Measurements from ENCODE around the gene ST3GAL3.
A peak's percentile ranks its signal among the peaks of the same experiment; 100 is the strongest.

The ST3GAL3 gene

DNA sequence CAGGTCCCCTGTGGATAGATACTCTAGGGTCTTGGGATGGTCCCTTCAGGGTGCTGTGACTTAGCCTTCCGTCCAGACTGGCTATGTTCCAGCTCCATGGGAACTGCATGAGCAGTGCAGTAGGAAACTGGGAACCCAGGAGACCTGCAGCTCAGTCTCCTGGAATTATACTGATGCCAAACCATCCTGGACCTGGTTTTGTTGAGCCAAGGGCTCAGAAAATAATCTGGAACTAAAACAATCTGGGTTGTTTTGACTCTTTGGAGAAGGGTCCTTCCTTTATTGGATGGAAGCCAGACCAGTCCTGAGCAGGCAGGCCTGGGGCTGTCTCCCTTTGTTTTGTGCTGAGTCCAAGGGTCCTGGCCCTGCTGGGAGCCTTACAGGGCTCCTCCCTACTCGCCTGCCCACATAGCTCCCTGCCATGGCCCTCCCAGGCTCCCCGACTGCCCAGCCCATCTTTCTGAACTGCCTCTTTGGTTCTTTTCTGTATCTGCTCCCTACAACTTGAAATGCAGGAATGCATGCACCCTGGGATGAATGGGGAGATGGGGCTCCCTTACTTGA is 240.6 kb downstream of the ST3GAL3 start:
- no peak for DNase-seq

DNA sequence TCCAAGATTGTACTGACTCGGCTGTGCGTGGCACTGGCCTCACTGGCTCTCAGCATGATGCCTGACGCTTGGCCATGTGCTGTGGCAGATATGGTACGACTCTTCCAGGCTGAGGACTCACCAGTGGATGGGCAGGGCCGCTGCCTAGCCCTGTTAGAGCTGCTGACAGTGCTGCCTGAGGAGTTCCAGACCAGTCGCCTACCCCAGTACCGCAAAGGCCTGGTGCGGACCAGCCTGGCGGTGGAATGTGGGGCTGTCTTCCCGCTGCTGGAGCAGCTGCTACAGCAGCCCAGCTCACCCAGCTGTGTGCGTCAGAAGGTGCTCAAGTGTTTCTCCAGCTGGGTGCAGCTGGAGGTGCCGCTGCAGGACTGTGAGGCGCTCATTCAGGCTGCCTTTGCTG is 242.3 kb downstream of the ST3GAL3 start:
- no peak for DNase-seq

GRCh38 chr1:43951021-43951985 is 244.0 kb downstream of the ST3GAL3 start:
- no peak for DNase-seq

GRCh38 chr1:43952731-43953346 is 245.5 kb downstream of the ST3GAL3 start:
- no peak for DNase-seq

DNA sequence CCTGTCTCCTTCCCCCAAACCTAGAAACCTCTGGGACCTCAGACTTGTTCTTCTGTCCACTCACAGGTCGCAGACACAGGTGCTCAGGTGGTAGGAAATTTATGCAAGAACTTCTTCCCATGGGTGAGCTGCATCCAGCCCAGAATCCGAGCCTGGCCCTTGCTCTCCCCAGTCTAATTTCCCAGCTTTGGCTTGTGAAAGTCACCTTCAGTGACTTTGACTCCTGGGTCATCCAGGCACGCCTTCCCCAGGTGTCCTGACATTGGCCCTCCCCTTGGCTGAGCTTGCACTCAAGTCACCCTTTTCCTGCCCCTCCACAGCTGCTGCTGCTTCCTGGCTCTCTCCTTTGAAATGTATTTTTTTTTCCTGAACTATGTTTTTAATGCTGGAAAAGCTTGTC is 246.0 kb downstream of the ST3GAL3 start:
- DNase-seq = no peak

- no peak for DNase-seq
Measured at GRCh38 chr1:43954036-43954435, 246.7 kb downstream of the ST3GAL3 start.

DNA sequence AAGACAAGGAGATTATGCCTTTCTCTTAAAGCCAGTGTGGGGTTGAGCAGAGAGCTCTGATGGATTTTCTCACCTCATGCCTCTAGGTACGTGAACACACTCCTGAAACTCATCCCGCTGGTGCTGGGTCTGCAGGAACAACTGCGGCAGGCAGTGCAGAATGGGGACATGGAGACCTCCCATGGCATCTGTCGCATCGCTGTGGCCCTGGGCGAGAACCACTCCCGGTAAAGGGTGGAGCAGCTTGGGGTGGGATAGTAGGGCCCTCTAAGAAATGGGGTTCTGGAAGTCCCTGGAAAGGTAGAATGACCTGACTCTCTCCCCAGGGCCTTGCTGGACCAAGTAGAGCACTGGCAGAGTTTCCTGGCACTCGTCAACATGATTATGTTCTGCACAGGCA is 248.9 kb downstream of the ST3GAL3 start:
- no peak for DNase-seq

DNA sequence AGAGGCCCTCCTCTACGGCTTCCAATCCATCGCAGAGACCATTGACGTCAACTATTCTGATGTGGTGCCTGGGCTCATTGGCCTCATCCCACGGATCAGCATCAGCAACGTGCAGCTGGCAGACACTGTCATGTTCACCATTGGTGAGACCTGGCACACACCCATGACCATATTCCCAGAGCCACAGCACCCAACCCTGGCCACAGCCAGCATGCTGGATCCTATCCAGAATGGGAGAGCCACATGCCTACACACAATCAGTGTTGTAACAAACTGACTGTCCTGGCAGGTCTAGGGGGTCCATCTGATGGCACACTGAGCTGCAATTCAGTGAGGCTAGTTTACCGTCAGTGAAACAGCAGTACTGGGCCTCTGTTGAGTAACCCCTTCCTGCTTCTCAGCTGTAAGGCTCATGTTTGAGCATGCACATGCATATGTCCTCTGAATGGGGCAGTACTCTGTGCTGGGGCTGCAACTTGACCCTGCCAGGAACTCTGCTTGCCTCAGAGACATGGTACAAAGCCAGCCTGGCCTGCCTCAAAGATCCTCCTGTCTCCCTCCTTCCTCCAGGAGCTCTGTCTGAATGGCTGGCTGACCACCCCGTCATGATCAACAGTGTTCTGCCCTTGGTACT is 250.2 kb downstream of the ST3GAL3 start:
- DNase-seq = no peak

GRCh38 chr1:43958351-43959255 is 251.3 kb downstream of the ST3GAL3 start:
- DNase-seq = no peak

DNA sequence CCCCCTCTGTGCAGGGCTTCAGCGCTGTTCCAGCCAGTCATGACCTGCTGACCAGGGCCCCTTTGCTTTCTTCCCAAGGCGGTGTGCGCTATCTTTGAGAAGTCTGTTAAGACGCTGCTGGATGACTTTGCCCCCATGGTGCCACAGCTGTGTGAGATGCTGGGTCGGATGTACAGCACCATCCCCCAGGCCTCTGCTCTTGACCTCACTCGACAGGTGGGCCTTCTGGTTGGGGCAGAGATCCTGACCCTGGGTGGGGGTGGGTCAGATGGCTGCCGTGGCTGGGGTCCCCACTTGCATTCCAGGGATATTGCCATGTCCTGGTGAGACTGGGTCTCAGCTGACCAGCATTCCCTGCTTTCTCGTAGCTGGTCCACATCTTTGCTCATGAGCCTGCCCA is 253.5 kb downstream of the ST3GAL3 start:
- no peak for DNase-seq

DNA sequence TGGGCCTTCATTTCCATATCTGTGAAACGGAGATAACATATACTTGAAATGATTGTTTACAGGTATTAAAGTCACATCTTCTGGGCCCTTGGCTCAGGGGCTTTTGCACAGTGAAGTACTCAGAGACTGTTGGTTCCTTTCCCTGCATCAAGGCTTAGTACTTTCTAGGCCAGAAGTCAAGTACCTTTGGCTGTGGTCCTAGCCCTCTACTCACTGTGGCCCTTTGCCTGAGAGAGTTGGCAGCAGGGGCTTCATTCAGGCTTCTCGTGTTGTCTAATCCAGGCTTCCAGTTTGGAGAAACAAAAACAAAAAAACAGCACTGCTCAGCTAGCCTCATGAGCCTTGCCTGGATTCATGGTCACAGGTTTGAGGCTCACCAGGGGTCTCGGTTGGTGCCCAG is 254.4 kb downstream of the ST3GAL3 start:
- no peak for DNase-seq

- no peak for DNase-seq
Measured at GRCh38 chr1:43962324-43962723, 255.0 kb downstream of the ST3GAL3 start.

DNA sequence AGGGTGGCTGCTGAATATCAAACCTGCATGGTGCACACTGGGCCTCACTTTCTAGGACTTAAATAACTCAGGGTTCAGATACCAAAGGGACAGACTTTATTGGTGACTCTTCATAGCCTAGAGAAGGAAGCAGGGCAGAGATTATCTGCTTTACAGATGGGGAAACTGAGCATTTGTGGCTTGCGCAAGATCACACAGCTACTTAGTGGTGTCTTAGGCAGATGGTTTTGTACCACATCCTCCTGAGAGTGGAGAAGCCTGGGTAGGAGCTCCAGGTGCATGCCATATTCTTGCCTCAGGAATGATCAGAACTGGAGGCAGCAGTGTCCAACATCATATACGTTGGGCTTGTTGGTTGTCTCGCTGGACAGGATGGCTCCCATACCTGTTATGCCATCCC is 255.7 kb downstream of the ST3GAL3 start:
- no peak for DNase-seq

DNA sequence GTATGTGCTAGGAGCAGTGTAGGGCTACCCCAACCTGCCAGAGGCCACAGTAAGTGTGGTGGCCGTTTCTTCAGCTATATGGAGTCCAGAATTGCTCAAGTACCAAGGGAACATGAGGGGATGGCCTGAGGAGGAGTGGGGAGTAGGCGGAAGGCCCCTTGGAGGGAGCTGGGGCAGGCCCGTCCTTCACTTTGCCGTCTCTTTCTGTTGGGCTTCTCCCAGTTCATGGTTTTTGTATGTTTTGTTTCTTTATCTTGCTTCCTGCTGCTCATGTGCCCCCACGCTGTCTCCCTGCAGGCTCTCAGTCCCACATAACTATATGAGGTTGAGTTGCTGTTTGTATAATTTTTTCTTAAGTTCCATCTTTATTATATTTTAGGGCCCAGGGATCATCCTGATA is 256.6 kb downstream of the ST3GAL3 start:
- no peak for DNase-seq

- DNase-seq = no peak
Measured at GRCh38 chr1:43965316-43965715, 258.0 kb downstream of the ST3GAL3 start.

- no peak for DNase-seq
Measured at GRCh38 chr1:43968348-43968948, 261.1 kb downstream of the ST3GAL3 start.

- no peak for DNase-seq
Measured at GRCh38 chr1:43969416-43969745, 262.0 kb downstream of the ST3GAL3 start.

DNA sequence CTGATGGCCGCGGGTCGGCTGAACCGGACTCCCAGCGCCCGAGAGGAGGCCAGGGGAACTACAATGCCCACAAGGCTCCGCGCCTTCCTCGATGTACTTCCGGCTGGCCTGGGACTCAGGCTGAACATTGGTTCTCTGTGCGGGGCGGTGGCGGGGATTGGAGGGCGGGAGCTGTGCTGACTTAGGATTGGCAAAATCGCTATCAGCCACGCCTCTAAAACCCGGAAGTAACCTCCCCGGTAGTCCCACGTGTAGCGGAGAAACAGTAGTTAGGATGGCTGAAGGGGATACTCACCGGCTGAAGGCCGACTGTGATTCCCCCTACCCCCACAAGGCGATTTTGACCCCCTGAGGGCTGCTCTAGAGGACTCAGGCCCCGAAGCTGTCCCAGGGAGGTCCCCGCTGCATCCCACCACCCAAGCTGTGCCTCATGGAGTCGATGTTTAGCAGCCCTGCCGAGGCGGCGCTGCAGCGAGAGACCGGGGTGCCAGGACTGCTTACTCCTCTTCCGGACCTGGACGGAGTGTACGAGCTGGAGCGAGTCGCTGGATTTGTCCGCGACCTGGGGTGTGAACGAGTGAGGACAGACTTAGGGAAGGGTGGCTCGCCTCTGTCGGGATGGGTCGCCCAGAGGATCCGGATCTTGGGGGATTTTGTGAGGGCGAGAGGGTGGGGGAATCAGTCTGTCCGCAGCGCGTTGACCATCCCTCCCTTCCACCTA is 262.6 kb downstream of the ST3GAL3 start, which contains the start of gene DPH2:
Gene DPH2 (plus strand): TSS at position 265 of the 721 bp plus-strand sequence. CDS start 166 bp downstream, at position 431.
- DNase-seq = peak; percentile 78

DNA sequence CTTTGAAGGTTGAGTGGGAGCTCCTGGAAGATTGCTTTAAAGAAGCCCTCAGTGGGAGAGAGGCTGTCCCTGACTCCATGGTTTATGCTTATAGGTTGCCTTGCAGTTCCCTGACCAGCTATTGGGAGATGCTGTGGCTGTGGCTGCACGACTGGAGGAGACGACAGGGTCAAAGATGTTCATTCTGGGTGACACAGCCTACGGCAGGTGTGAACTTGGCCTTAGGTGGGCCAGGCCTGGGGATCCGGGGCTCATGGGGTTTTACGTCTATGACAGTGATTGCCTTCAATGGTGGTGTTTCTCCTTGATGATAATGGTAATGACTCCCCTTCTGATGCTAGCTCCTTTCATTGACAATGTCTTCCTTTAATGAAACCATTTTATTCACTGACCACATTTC is 263.2 kb downstream of the ST3GAL3 start:
- no peak for DNase-seq

- no peak for DNase-seq
Measured at GRCh38 chr1:43970911-43971310, 263.6 kb downstream of the ST3GAL3 start.

GRCh38 chr1:43971336-43971980 is 264.1 kb downstream of the ST3GAL3 start:
- no peak for DNase-seq

All from SIG-M5 (cell line).